K562 (cell line): ENCODE results near the gene YARS1. TPM values are rescaled to one million over a fixed set of nuclear protein-coding genes. Genes with fewer than 3 reads are reported as not detected.

ENCODE experiments used
- ATAC-seq: fragments of 200-7000 bp; cut with Tn5 transposase; 3 replicates; pipeline ENCODE4 v1.9.1; 2020; ENCODE audit warnings: moderate library complexity
- BruUV-seq: library from RNA; stranded (reverse); fragments of 400-500 nt; replicated peaks from 2 replicates; lab custom pipeline; 2021; lab: Mats Ljungman, UMichigan
- CTCF ChIA-PET: fragments of 300-600 bp; formaldehyde crosslinking; extraction: SDS; loops from one replicate; lab custom pipeline; 2021; ENCODE audit warnings: low intra/inter-chr PET ratio; lab: Yijun Ruan, JAX
- POLR2A ChIA-PET: fragments of 300-600, 350-650 bp; sonication (Branson Sonifier 250); formaldehyde crosslinking; extraction: SDS; loops from one replicate; lab custom pipeline; 2021; ENCODE audit warnings: antibody characterized with exemption, inconsistent platforms; lab: Yijun Ruan, JAX
- DNase-seq, 4 experiments: peaks; one replicate each; pipeline versions ENCODE4 v3.0.0 to v3.0.0-alpha.2; 2011 to 2018; ENCODE audit warnings: low spot score in 3 of 4, mixed read lengths in 3 of 4; ENCODE audit errors: extremely low read depth in 1 of 4
- FAIRE-seq: peaks from 2 replicates; lab custom pipeline; 2011; peaks lifted over from hg19 to GRCh38; lab: Jason Lieb, UNC
- H2AFZ ChIP-seq: 2 replicates; pipeline ENCODE4 v1.6.0; 2011; ENCODE audit warnings: low read depth, low read length, control low read depth, inconsistent platforms
- H3K27ac ChIP-seq: fragments of 200-600 bp; 3 replicates; pipeline ENCODE4 v1.8.0; 2011; ENCODE audit warnings: low read depth, mild to moderate bottlenecking, control low read depth, inconsistent platforms, low read length, moderate library complexity, mixed read lengths; ENCODE audit errors: extremely low read depth
- H3K27me3 ChIP-seq, 2 experiments: fragments of 300-600 bp in 1 of 2; 2 replicates in 1 of 2; 3 replicates in 1 of 2; pipeline versions ENCODE4 v1.6.0 to v1.8.0; 2011; ENCODE audit warnings: inconsistent platforms in 2 of 2, low read length in 2 of 2, mild to moderate bottlenecking in 1 of 2, mixed read lengths in 1 of 2, moderate library complexity in 1 of 2; ENCODE audit not compliant: control insufficient read depth in 2 of 2, insufficient read depth in 2 of 2
- H3K36me3 ChIP-seq: fragments of 300-600 bp; 3 replicates; pipeline ENCODE4 v1.8.0; 2011; ENCODE audit warnings: mild to moderate bottlenecking, low read length, inconsistent platforms; ENCODE audit not compliant: control insufficient read depth, insufficient read depth
- H3K4me1 ChIP-seq, 2 experiments: fragments of 200-600 bp in 1 of 2; replicated peaks in 1 of 2; 2 replicates in 1 of 2; 3 replicates in 1 of 2; pipeline versions ENCODE4 v1.5.1 to v1.8.0; 2011; ENCODE audit warnings: inconsistent platforms in 2 of 2, low read length in 2 of 2, mild to moderate bottlenecking in 1 of 2, mixed read lengths in 1 of 2, moderate library complexity in 1 of 2; ENCODE audit not compliant: control insufficient read depth in 2 of 2, insufficient read depth in 2 of 2
- H3K4me2 ChIP-seq: 2 replicates; pipeline ENCODE4 v1.6.1; 2011; ENCODE audit warnings: low read length, control low read depth, inconsistent platforms, mixed read lengths; ENCODE audit not compliant: insufficient read depth
- H3K4me3 ChIP-seq: fragments of 200-600 bp; sonication (generic), shearing (Covaris generic); 2 replicates; pipeline ENCODE4 v1.5.1; 2016; ENCODE audit warnings: control low read depth, inconsistent platforms
- H3K79me2 ChIP-seq: fragments of 200-600 bp; 3 replicates; pipeline ENCODE4 v1.8.0; 2011; ENCODE audit warnings: low read length, inconsistent platforms; ENCODE audit not compliant: control insufficient read depth, insufficient read depth
- H3K9ac ChIP-seq, 2 experiments: 2 replicates each; pipeline versions ENCODE4 v1.6.0 to v1.6.1; 2011; ENCODE audit warnings: low read depth in 2 of 2, low read length in 2 of 2, control low read depth in 1 of 2, inconsistent platforms in 1 of 2, mild to moderate bottlenecking in 1 of 2, mixed read lengths in 1 of 2; ENCODE audit not compliant: insufficient read depth in 1 of 2
- H3K9me1 ChIP-seq: one replicate; pipeline ENCODE4 v1.6.0; 2011; ENCODE audit warnings: inconsistent platforms, mild to moderate bottlenecking, low read length, moderate library complexity; ENCODE audit not compliant: control insufficient read depth, insufficient read depth
- H3K9me3 ChIP-seq: replicated peaks from 2 replicates; pipeline ENCODE4 v1.5.1; 2011; ENCODE audit warnings: low read depth, low read length, inconsistent platforms; ENCODE audit not compliant: control insufficient read depth, insufficient read depth
- H4K20me1 ChIP-seq: replicated peaks from 2 replicates; pipeline ENCODE4 v1.6.1; 2011; ENCODE audit warnings: low read length, inconsistent platforms, mixed read lengths; ENCODE audit not compliant: control insufficient read depth, insufficient read depth
- BRD4 ChIP-seq: fragments of 200-600 bp; sonication (generic); IDR thresholded peaks from 2 replicates; pipeline ENCODE4 v1.6.1; 2017; ENCODE audit warnings: inconsistent platforms
- ILF3 ChIP-seq: fragments of 450-650 bp; IDR thresholded peaks from 2 replicates; pipeline ENCODE4 v1.6.1; 2018; ENCODE audit warnings: antibody characterized with exemption, mild to moderate bottlenecking, moderate library complexity, borderline replicate concordance
- MTA3 ChIP-seq: fragments of 450-650 bp; formaldehyde crosslinking; IDR thresholded peaks from 2 replicates; pipeline ENCODE4 v1.6.1; 2017; ENCODE audit warnings: mild to moderate bottlenecking, borderline replicate concordance
- POLR2AphosphoS2 ChIP-seq: IDR thresholded peaks from 2 replicates; pipeline ENCODE4 v1.6.1; 2012; ENCODE audit warnings: low read length, improper control_type of control experiment
- POLR2B ChIP-seq: fragments of 450-650 bp; IDR thresholded peaks from 2 replicates; pipeline ENCODE4 v1.6.1; 2018; ENCODE audit warnings: low read depth; ENCODE audit not compliant: partially characterized antibody
- SP1 ChIP-seq: sonication (generic); formaldehyde crosslinking; IDR thresholded peaks from 2 replicates; pipeline ENCODE4 v1.8.1; 2022; ENCODE audit warnings: mild to moderate bottlenecking, missing genetic modification reagents
- SUPT5H ChIP-seq: fragments of 450-650 bp; IDR thresholded peaks from 2 replicates; pipeline ENCODE4 v1.6.1; 2016
- ZFX ChIP-seq: sonication (generic); formaldehyde crosslinking; IDR thresholded peaks from 2 replicates; pipeline ENCODE4 v1.8.0; 2022; ENCODE audit warnings: mild to moderate bottlenecking, missing genetic modification reagents, moderate library complexity
- ZNF830 ChIP-seq: fragments of 250-450 bp; sonication (Bioruptor Pico); IDR thresholded peaks from 2 replicates; pipeline ENCODE4 v1.5.0; 2021; ENCODE audit warnings: mild to moderate bottlenecking
- in situ Hi-C: fragments of 300-500 bp; cut with MboI; formaldehyde crosslinking; loops from 4 replicates; pipeline ENCODE4 v1.15.0; 2018; ENCODE audit warnings: inconsistent platforms, mixed read lengths
- intact Hi-C: fragments of 100-400 bp; cut with micrococcal nuclease; formaldehyde crosslinking; loops from 2 replicates; pipeline ENCODE4 v1.14.2; 2022
- polyA plus RNA-seq, 8 experiments: library from polyadenylated mRNA; depleted of rRNA in 4 of 8; stranded (reverse) in 5 of 8; unstranded in 3 of 8; fragments of >200 nt; fragmentation: Nextera tagmentation in 2 of 8; fragmentation: Illumina TruSeq in 1 of 8; extraction: Ambion mirVana in 2 of 8; extraction: Trizol in 1 of 8; gene quantifications; 2 replicates each; pipeline versions ENCODE4 v1.2.1 to v1.2.3, GENCODE V29; 2011 to 2014; ENCODE audit warnings: inconsistent platforms in 1 of 8, missing spikeins in 1 of 8
- total RNA-seq, 7 experiments: library from RNA; depleted of rRNA in 6 of 7; stranded (reverse); fragments of >200 nt in 6 of 7; fragmentation: Illumina TruSeq in 2 of 7; extraction: Trizol in 2 of 7; gene quantifications; 2 replicates each; pipeline versions ENCODE4 v1.2.1 to v1.2.3, GENCODE V29; 2011 to 2021; ENCODE audit warnings: low replicate concordance in 1 of 7
- TF ChIP-seq, protein P1 (sequence below): fragments of 450-650 bp; IDR thresholded peaks from 2 replicates; pipeline ENCODE4 v1.6.1; 2017; ENCODE audit warnings: antibody characterized with exemption
- TF ChIP-seq, protein P2 (sequence below), 2 experiments: fragments of 150-350 bp in 1 of 2; IDR thresholded peaks; 2 replicates each; pipeline ENCODE4 v1.6.1; 2012 to 2016; ENCODE audit warnings: low read depth in 2 of 2, low read length in 2 of 2, mild to moderate bottlenecking in 1 of 2, moderate library complexity in 1 of 2

YARS1 gene
- total and polyA plus RNA-seq, 9 of the 15 experiments (the other 6 are each of a cell fraction or from before 2014, with no cell fraction given) = 66.2 to 336 (median 201) TPM

- Histone ChIP-seq H3K27me3 (no peaks in the 10 kb centered on the region), H3K9ac (no peak overlapping the region), H4K20me1 (peaks cover 12% of the 10 kb centered on the region; the same call in 1 of the 2 replicates), H3K4me1 (peaks cover 2 to 31% of the 10 kb centered on the region in 2 experiments; a peak in 3 of 5 replicates), H3K36me3 (peaks cover 88% of the 10 kb centered on the region), H3K4me2 (no peak overlapping the region), H2AFZ (no peak overlapping the region), H3K9me1 (peaks cover 3% of the 10 kb centered on the region), H3K4me3 (no peak overlapping the region), H3K9me3 (no peaks in the 10 kb centered on the region), H3K27ac (no peak overlapping the region), H3K79me2 (no peaks in the 10 kb centered on the region)
- ChIA-PET POLR2A (interaction anchor here (0.6 to 8.8 kb wide), 25 partner anchors 8 to 293 kb away, joined by 3 to 116 read pairs (median 4); partner anchors contain the start of genes RBBP4, SYNC, YARS1 and ZBTB8OS), CTCF (interaction anchor here (1.4 to 5.8 kb wide), 2 partner anchors 62 to 254 kb away, joined by 6 to 99 read pairs; no protein-coding TSS in a partner anchor)
- FAIRE-seq (no peak), DNase-seq (no peak), ATAC-seq (peak; percentile 43)
- intact Hi-C loops (loop anchor here (5.0 kb wide), 2 partner anchors 98 to 252 kb away; partner anchors contain the start of gene FNDC5), in situ Hi-C loops (no loop called here)
- TF ChIP-seq BRD4 (no peak), ILF3 (peak; percentile 26), POLR2AphosphoS2 (peak; percentile 86), POLR2B (peak; percentile 12), SP1 (CRISPR knock-in tag) (0 out of 2 replicates have a peak, but pooled peaks have one; percentile 4), SUPT5H (peak; percentile 6), MTA3 (0 out of 2 replicates have a peak, but pooled peaks have one; percentile 8), ZNF830 (CRISPR knock-in tag) (peak; percentile 13; the same call in 1 of the 2 replicates), ZFX (0 out of 2 replicates have a peak, but pooled peaks have one; percentile 14)
- TF ChIP-seq, protein P1, sequence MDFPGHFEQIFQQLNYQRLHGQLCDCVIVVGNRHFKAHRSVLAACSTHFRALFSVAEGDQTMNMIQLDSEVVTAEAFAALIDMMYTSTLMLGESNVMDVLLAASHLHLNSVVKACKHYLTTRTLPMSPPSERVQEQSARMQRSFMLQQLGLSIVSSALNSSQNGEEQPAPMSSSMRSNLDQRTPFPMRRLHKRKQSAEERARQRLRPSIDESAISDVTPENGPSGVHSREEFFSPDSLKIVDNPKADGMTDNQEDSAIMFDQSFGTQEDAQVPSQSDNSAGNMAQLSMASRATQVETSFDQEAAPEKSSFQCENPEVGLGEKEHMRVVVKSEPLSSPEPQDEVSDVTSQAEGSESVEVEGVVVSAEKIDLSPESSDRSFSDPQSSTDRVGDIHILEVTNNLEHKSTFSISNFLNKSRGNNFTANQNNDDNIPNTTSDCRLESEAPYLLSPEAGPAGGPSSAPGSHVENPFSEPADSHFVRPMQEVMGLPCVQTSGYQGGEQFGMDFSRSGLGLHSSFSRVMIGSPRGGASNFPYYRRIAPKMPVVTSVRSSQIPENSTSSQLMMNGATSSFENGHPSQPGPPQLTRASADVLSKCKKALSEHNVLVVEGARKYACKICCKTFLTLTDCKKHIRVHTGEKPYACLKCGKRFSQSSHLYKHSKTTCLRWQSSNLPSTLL = no peak
- TF ChIP-seq, protein P2, sequence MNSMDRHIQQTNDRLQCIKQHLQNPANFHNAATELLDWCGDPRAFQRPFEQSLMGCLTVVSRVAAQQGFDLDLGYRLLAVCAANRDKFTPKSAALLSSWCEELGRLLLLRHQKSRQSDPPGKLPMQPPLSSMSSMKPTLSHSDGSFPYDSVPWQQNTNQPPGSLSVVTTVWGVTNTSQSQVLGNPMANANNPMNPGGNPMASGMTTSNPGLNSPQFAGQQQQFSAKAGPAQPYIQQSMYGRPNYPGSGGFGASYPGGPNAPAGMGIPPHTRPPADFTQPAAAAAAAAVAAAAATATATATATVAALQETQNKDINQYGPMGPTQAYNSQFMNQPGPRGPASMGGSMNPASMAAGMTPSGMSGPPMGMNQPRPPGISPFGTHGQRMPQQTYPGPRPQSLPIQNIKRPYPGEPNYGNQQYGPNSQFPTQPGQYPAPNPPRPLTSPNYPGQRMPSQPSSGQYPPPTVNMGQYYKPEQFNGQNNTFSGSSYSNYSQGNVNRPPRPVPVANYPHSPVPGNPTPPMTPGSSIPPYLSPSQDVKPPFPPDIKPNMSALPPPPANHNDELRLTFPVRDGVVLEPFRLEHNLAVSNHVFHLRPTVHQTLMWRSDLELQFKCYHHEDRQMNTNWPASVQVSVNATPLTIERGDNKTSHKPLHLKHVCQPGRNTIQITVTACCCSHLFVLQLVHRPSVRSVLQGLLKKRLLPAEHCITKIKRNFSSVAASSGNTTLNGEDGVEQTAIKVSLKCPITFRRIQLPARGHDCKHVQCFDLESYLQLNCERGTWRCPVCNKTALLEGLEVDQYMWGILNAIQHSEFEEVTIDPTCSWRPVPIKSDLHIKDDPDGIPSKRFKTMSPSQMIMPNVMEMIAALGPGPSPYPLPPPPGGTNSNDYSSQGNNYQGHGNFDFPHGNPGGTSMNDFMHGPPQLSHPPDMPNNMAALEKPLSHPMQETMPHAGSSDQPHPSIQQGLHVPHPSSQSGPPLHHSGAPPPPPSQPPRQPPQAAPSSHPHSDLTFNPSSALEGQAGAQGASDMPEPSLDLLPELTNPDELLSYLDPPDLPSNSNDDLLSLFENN (IDR thresholded peaks at IDR 0.05; ENCODE audit: low read depth in 2 of 2, low read length in 2 of 2) = 0 out of 4 replicates have a peak, but pooled peaks of 1 of the 2 experiments have one; percentile 18
- BruUV-seq = no TSS peak
Observed at GRCh38 chr1:32774464-32774808, 42.7 kb downstream of the YARS1 start.
